SU-DHL-6 (cell line): Measurements from ENCODE around the gene HSPA12A.

Source experiments
- EZH2phosphoT487 ChIP-seq: fragments of 200-600 bp; sonication (generic), shearing (Covaris generic); conservative IDR thresholded peaks from 2 replicates; pipeline ENCODE4 v1.6.1; 2018; ENCODE audit warnings: mild to moderate bottlenecking, antibody characterized with exemption, low read length, moderate library complexity, mixed read lengths
- TF ChIP-seq, protein P1 (sequence below): fragments of 200-600 bp; sonication (generic); IDR thresholded peaks from one replicate; pipeline ENCODE4 v1.5.1; 2017; ENCODE audit warnings: antibody characterized with exemption, mild to moderate bottlenecking, low read length, moderate library complexity; ENCODE audit not compliant: insufficient read depth, poor library complexity, severe bottlenecking

DNA sequence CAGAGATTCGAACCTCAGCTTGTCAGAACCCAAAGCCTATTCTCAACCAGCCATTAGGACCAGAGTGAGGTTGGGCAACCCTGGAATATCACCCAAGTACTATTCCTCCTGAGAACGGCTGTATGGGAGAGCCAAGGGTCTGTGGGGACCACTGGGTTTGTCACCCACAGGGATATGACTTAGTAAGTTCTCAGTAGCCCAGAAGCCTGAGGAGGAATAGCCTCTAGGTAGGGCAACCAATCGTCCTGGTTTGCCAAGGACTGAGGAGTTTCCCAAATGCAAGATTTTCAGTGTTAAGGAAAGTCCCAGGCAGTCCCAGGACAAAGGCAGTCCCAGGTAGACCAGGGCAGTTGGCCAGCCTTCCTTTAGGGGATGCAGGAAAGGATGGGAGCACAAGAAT, 74.9 kb downstream of the HSPA12A start:
- TF ChIP-seq, protein P1, sequence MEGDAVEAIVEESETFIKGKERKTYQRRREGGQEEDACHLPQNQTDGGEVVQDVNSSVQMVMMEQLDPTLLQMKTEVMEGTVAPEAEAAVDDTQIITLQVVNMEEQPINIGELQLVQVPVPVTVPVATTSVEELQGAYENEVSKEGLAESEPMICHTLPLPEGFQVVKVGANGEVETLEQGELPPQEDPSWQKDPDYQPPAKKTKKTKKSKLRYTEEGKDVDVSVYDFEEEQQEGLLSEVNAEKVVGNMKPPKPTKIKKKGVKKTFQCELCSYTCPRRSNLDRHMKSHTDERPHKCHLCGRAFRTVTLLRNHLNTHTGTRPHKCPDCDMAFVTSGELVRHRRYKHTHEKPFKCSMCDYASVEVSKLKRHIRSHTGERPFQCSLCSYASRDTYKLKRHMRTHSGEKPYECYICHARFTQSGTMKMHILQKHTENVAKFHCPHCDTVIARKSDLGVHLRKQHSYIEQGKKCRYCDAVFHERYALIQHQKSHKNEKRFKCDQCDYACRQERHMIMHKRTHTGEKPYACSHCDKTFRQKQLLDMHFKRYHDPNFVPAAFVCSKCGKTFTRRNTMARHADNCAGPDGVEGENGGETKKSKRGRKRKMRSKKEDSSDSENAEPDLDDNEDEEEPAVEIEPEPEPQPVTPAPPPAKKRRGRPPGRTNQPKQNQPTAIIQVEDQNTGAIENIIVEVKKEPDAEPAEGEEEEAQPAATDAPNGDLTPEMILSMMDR: no peak
- no peak for TF ChIP-seq EZH2phosphoT487
